ENCODE data around the gene NOPCHAP1. TPM values are rescaled to one million over a fixed set of nuclear protein-coding genes. Genes with fewer than 3 reads are reported as not detected.
A peak's percentile ranks its signal among the peaks of the same experiment; 100 is the strongest.

The NOPCHAP1 gene
- total and polyA plus RNA-seq, 2 of the 4 experiments (the other 2 are of a cell fraction) = 5.6 to 9.3 TPM

GRCh38 chr12:104957719-104958000 lies 28.5 kb upstream of the NOPCHAP1 start:
- H2BK15ac ChIP-seq (ENCODE audit: low read depth, low read length) = no peak overlapping the region
- no peak overlapping the region for H2BK5ac ChIP-seq (ENCODE audit: low read depth, low read length, poor library complexity, severe bottlenecking)
- H2AK5ac ChIP-seq (ENCODE audit: low read depth, low read length) = no peak overlapping the region
- peak overlapping the region; percentile 85 for H3K4me2 ChIP-seq (ENCODE audit: low read depth, low read length)
- no peak overlapping the region for H2BK120ac ChIP-seq (ENCODE audit: low read depth, low read length)
- dilution Hi-C loops (cut with HindIII; ENCODE audit: low sequenced_read_pairs, unreplicated experiment) (no loop called here), in situ Hi-C loops (cut with MboI; ENCODE audit: low sequenced_read_pairs) (no loop called here), intact Hi-C loops (cut with micrococcal nuclease) (no loop called here)
- ATAC-seq (ENCODE audit: low read depth) = peak; percentile 34
- peaks cover 10% of the 10 kb centered on the region for H3K4me1 ChIP-seq (ENCODE audit: control insufficient read depth, insufficient read depth, low read length)
- TF ChIP-seq CTCF (conservative IDR thresholded peaks at IDR 0.05; ENCODE audit: low read depth, low read length) = no peak
- no peak for TF ChIP-seq MAFK (IDR thresholded peaks at IDR 0.05; ENCODE audit: low read depth, low read length)
- no peak for TF ChIP-seq ELK1 (IDR thresholded peaks at IDR 0.05; ENCODE audit: borderline replicate concordance, low read depth, low read length)
- H3K27me3 ChIP-seq (ENCODE audit: control insufficient read depth, insufficient read depth, low read length) = peaks cover 23% of the 10 kb centered on the region
- H2BK20ac ChIP-seq (ENCODE audit: low read depth, low read length) = no peak overlapping the region
- H4K91ac ChIP-seq (ENCODE audit: insufficient read depth, low read depth, low read length) = no peak overlapping the region
- no peak for DNase-seq
- H4K5ac ChIP-seq (ENCODE audit: low read depth, low read length) = no peak overlapping the region
- H2AFZ ChIP-seq (replicated peaks; ENCODE audit: low read length, poor library complexity) = peak overlapping the region; percentile 96
- no peaks in the 10 kb centered on the region for H4K20me1 ChIP-seq (ENCODE audit: insufficient read depth, low read length)
- H2AK9ac ChIP-seq (replicated peaks; ENCODE audit: low read depth, low read length, poor library complexity) = peak overlapping the region; percentile 82
- H3K9me1 ChIP-seq (ENCODE audit: insufficient read depth, low read length) = no peaks in the 10 kb centered on the region
- no peaks in the 10 kb centered on the region for H3K36me3 ChIP-seq (ENCODE audit: control insufficient read depth, insufficient read depth, low read length)
- WGBS, 2 experiments (ENCODE audit: extremely low coverage in 2 of 2, insufficient read length in 1 of 2) = 0% methylated on average over 23 of the region's 31 CpGs; no CpG with 5 or more reads in 1 of the 2 experiments
- no peak overlapping the region for H3K4ac ChIP-seq (ENCODE audit: low read depth, low read length)
- no TSS peak for BruUV-seq (replicated peaks)
- H4K8ac ChIP-seq (ENCODE audit: low read depth in 2 of 2, low read length in 2 of 2) = no peak overlapping the region
- H3K9ac ChIP-seq (ENCODE audit: low read depth, low read length) = peak overlapping the region; percentile 10
- no peak overlapping the region for H3K18ac ChIP-seq (ENCODE audit: low read depth, low read length)
- ChIA-PET POLR2A (ENCODE audit: unreplicated experiment) (no interaction called here), CTCF (interaction anchor here (0.5 kb wide), 1 partner anchor 15 kb away, joined by 4 read pairs; no protein-coding TSS in a partner anchor)
- no peak overlapping the region for H3K23ac ChIP-seq (ENCODE audit: low read depth, low read length)
- H3K79me1 ChIP-seq (ENCODE audit: low read depth in 1 of 2, low read length in 2 of 2) = no peaks in the 10 kb centered on the region
- H3K27ac ChIP-seq (ENCODE audit: insufficient read depth, low read length) = no peak overlapping the region
- H3K14ac ChIP-seq (replicated peaks; ENCODE audit: low read depth, low read length) = no peak overlapping the region
- H3K4me3 ChIP-seq (ENCODE audit: insufficient read depth, low read depth, low read length) = peak overlapping the region; percentile 62
- H3K9me3 ChIP-seq (ENCODE audit: control insufficient read depth, insufficient read depth, low read length) = no peaks in the 10 kb centered on the region
- no peak overlapping the region for H3K56ac ChIP-seq (ENCODE audit: extremely low read depth, insufficient read depth, low read length)

Measured in IMR-90 (cell line).